ENCODE results near the gene ATRIP.

The ATRIP gene

GRCh38 chr3:48410205-48411040 is 36.1 kb upstream of the ATRIP start:
- no peak for DNase-seq (ENCODE audit: low read depth, low spot score)

GRCh38 chr3:48411041-48411588 is 35.4 kb upstream of the ATRIP start:
- DNase-seq (ENCODE audit: low read depth, low spot score), result no peak

- DNase-seq (ENCODE audit: low read depth, low spot score), result no peak
These were observed 34.7 kb upstream of the ATRIP start for GRCh38 chr3:48411606-48412374.

GRCh38 chr3:48412375-48413001 is 34.0 kb upstream of the ATRIP start:
- no peak for DNase-seq (ENCODE audit: low read depth, low spot score)

- no peak for DNase-seq (ENCODE audit: low read depth, low spot score)
These were observed 33.5 kb upstream of the ATRIP start for GRCh38 chr3:48413086-48413485.

GRCh38 chr3:48413611-48414010 is 32.9 kb upstream of the ATRIP start:
- DNase-seq (ENCODE audit: low read depth, low spot score), result no peak

- no peak for DNase-seq (ENCODE audit: low read depth, low spot score)
These were observed 31.9 kb upstream of the ATRIP start for GRCh38 chr3:48414376-48415250.

GRCh38 chr3:48415251-48415953 is 31.1 kb upstream of the ATRIP start:
- no peak for DNase-seq (ENCODE audit: low read depth, low spot score)

- DNase-seq (ENCODE audit: low read depth, low spot score), result no peak
These were observed 30.4 kb upstream of the ATRIP start for GRCh38 chr3:48416091-48416505.

GRCh38 chr3:48416546-48416945 is 30.0 kb upstream of the ATRIP start:
- DNase-seq (ENCODE audit: low read depth, low spot score), result no peak

GRCh38 chr3:48417529-48418108 is 28.9 kb upstream of the ATRIP start:
- no peak for DNase-seq (ENCODE audit: low read depth, low spot score)

- no peak for DNase-seq (ENCODE audit: low read depth, low spot score)
These were observed 28.4 kb upstream of the ATRIP start for GRCh38 chr3:48418140-48418539.

- no peak for DNase-seq (ENCODE audit: low read depth, low spot score)
These were observed 27.9 kb upstream of the ATRIP start for GRCh38 chr3:48418651-48419050.

GRCh38 chr3:48419149-48419548 is 27.4 kb upstream of the ATRIP start:
- DNase-seq (ENCODE audit: low read depth, low spot score), result no peak

- no peak for DNase-seq (ENCODE audit: low read depth, low spot score)
These were observed 26.9 kb upstream of the ATRIP start for GRCh38 chr3:48419597-48419996.

GRCh38 chr3:48420561-48420960 is 26.0 kb upstream of the ATRIP start:
- DNase-seq (ENCODE audit: low read depth, low spot score), result no peak

- no peak for DNase-seq (ENCODE audit: low read depth, low spot score)
These were observed 24.3 kb upstream of the ATRIP start for GRCh38 chr3:48422272-48422671.

GRCh38 chr3:48422681-48423080 is 23.9 kb upstream of the ATRIP start:
- no peak for DNase-seq (ENCODE audit: low read depth, low spot score)

- DNase-seq (ENCODE audit: low read depth, low spot score), result no peak
These were observed 23.2 kb upstream of the ATRIP start for GRCh38 chr3:48423241-48423882.

All from ELF-1 (cell line).